ENCODE data around the gene BPIFB1. TPM values are rescaled to one million over a fixed set of nuclear protein-coding genes. Genes with fewer than 3 reads are reported as not detected.

BPIFB1 gene
- total RNA-seq, 4 donors from 2014 or later, result not detected

DNA sequence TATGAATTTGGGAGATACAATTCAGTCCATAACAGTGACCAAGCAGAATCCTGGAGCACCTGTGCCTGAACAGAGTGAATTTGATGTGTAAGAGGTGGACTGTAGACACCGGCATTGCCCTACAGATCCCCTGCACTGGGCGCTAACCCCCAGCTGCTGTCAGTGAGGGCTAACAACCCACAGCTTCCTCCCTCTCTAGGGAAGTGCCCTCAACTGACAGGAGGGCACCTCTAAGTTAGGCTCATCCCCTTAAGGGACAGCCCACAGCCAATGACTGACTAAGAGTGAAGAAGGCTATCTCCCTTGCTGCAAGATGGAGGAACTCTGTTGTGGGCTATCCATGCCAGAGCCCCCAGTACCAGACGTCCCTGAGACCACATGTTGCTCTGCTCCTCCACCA is 15.3 kb upstream of the BPIFB1 start:
- Histone ChIP-seq H3K4me3 (no peak overlapping the region), H3K27me3 (peaks cover 33% of the 10 kb centered on the region), H3K9me3 (no peaks in the 10 kb centered on the region), H3K36me3 (no peaks in the 10 kb centered on the region), H3K4me1 (no peaks in the 10 kb centered on the region), H3K27ac (no peak overlapping the region)
- TF ChIP-seq, protein P1, sequence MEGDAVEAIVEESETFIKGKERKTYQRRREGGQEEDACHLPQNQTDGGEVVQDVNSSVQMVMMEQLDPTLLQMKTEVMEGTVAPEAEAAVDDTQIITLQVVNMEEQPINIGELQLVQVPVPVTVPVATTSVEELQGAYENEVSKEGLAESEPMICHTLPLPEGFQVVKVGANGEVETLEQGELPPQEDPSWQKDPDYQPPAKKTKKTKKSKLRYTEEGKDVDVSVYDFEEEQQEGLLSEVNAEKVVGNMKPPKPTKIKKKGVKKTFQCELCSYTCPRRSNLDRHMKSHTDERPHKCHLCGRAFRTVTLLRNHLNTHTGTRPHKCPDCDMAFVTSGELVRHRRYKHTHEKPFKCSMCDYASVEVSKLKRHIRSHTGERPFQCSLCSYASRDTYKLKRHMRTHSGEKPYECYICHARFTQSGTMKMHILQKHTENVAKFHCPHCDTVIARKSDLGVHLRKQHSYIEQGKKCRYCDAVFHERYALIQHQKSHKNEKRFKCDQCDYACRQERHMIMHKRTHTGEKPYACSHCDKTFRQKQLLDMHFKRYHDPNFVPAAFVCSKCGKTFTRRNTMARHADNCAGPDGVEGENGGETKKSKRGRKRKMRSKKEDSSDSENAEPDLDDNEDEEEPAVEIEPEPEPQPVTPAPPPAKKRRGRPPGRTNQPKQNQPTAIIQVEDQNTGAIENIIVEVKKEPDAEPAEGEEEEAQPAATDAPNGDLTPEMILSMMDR (IDR thresholded peaks at IDR 0.05), result no peak
- 55% methylated on average over 3 of the region's 3 CpGs for WGBS
- DNase-seq (ENCODE audit: low spot score in 2 of 2), result no peak

DNA sequence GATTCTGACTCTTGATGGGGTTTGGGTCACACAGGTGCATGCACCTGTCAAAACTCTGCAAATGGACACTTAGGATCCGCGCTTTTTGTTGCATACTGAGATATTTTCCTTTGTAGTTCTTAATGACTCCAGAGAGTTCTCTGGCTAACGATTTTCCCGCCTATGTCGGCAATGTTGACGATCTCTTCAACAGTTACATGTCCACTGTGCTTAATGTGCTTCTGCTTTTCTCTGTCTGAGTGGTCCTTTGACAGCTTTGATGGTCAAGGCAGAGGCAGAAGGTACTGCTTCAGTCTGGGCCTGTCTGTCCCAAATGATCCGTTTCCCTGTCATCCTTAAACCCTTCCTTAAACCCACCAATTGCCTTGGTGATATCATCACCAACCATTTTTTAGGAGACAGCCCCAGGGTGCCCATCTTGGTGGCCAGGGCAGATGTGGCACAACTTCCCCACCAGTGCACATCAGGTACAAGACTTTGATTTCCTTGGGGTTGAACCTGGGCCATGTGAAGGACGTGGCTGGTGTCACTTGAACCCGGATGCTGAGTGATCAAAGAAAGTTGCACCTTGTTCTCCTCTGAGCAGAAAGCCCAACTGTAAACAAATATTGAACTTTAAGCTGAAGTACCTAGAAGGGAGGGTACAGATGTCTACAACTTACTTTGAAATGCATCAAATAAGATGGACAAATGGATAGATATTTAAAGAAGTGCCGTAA is 10.7 kb upstream of the BPIFB1 start:
- Histone ChIP-seq H3K27me3 (peaks cover 24% of the 10 kb centered on the region), H3K27ac (no peak overlapping the region), H3K4me1 (no peaks in the 10 kb centered on the region), H3K4me3 (no peak overlapping the region), H3K36me3 (no peaks in the 10 kb centered on the region), H3K9me3 (no peaks in the 10 kb centered on the region)
- TF ChIP-seq POLR2AphosphoS5 (IDR thresholded peaks at IDR 0.05) (no peak), EP300 (IDR thresholded peaks at IDR 0.05) (no peak), POLR2A (IDR thresholded peaks at IDR 0.05) (no peak)
- TF ChIP-seq, protein P1 (IDR thresholded peaks at IDR 0.05), result no peak
- WGBS, result 92% methylated on average over 10 of the region's 10 CpGs
- peak in 1 of 2 donors; percentile 5 for DNase-seq (ENCODE audit: low spot score in 2 of 2)

DNA sequence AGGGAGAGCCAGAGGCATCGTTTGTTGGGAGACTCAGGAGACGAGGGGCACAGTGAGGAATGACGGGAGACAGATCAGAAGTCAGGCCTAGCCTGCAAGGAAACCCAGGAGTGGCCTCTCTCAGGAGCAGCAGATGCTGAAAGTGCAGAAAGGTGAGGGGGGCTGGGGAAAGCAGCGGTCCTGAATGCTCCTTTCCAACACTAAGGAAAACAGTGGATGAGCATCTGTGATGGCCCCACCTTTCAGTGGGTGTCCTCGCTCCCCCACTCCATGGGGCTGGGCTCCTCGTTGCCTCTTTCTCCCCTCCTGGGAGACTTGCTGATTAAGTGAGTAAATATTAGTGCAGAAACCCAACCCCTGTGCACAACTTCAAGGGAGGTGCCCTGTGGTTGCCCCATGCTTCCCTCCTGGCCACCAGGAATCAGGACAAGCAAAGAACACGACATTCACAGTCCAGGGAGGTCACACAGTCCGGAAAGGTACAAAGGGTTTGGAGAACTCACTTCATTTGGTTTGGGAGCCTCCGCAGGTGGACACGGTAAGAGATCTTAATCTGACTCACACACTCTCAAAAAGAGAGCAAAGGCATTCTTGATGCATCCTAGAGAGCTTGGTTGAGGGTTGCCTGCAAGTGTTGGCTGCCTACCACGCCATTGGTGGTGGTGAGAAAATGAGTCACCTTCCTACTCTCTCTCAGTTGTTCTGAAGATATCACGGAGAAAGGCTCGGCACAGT is 9.7 kb upstream of the BPIFB1 start:
- TF ChIP-seq EP300 (IDR thresholded peaks at IDR 0.05), result no peak
- TF ChIP-seq POLR2A (IDR thresholded peaks at IDR 0.05), result no peak
- TF ChIP-seq, protein P1 (IDR thresholded peaks at IDR 0.05), result no peak
- TF ChIP-seq POLR2AphosphoS5 (IDR thresholded peaks at IDR 0.05), result no peak
- Histone ChIP-seq H3K9me3 (no peaks in the 10 kb centered on the region), H3K27me3 (peaks cover 22% of the 10 kb centered on the region), H3K27ac (no peak overlapping the region), H3K36me3 (no peaks in the 10 kb centered on the region), H3K4me3 (no peak overlapping the region), H3K4me1 (no peaks in the 10 kb centered on the region)
- WGBS, result 62% methylated on average over 13 of the region's 13 CpGs
- DNase-seq (ENCODE audit: low spot score in 2 of 2), result peak; percentile 13 to 44

DNA sequence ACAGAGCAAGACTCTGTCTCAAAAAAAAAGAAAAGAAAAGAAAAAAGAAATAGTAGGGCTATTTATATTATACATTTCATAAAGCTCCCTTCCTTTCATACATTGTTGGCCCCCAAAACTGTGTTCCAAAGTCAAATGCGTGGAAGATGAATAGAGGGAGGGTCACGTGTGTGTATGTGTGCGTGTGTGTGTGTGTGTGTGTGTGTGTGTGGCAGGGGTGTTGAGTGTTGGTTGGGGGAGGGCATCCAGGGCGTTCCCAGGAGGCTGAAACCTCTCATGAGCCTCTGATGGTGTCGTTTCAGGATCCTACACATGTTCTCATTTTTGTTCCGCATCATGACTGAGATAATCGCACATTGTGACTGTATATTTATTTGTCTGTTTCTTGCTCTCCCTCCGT is 7.8 kb upstream of the BPIFB1 start:
- no peak overlapping the region for H3K27ac ChIP-seq
- no peak overlapping the region for H3K4me3 ChIP-seq
- no peaks in the 10 kb centered on the region for H3K4me1 ChIP-seq
- DNase-seq (ENCODE audit: low spot score in 2 of 2), result peak; percentile 15 to 23
- TF ChIP-seq POLR2AphosphoS5 (IDR thresholded peaks at IDR 0.05) (no peak), POLR2A (IDR thresholded peaks at IDR 0.05) (no peak), EP300 (IDR thresholded peaks at IDR 0.05) (no peak)
- TF ChIP-seq, protein P1 (IDR thresholded peaks at IDR 0.05), result no peak
- H3K36me3 ChIP-seq, result no peaks in the 10 kb centered on the region
- no peaks in the 10 kb centered on the region for H3K9me3 ChIP-seq
- H3K27me3 ChIP-seq, result peaks cover 22% of the 10 kb centered on the region
- 64% methylated on average over 8 of the region's 8 CpGs for WGBS

DNA sequence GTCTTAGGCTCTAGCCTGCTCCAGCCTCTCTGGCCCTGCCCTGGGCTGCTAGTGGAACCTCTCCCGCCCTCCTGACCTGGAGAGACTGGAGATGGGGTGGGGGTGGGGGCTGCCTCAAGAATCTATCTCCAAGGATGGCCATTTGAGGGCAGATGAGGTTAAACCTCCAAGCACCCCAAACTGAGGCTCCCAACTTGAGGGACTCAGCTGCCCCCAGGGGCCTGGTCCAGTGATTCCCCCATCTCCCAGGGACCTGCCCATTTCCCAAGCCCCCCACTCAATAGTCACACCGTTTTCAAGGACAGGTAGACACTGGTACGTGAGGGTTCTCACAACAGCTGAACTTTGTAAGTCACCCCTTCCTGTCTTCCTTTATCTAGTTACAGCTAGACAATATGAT is 7.1 kb upstream of the BPIFB1 start:
- peaks cover 28% of the 10 kb centered on the region for H3K27me3 ChIP-seq
- H3K4me3 ChIP-seq, result no peak overlapping the region
- no peaks in the 10 kb centered on the region for H3K4me1 ChIP-seq
- H3K36me3 ChIP-seq, result no peaks in the 10 kb centered on the region
- no peak overlapping the region for H3K27ac ChIP-seq
- H3K9me3 ChIP-seq, result no peaks in the 10 kb centered on the region
- peak in 1 of 2 donors; percentile 50 for DNase-seq (ENCODE audit: low spot score in 2 of 2)
- WGBS, result 69% methylated on average over 3 of the region's 3 CpGs
- TF ChIP-seq EP300 (IDR thresholded peaks at IDR 0.05) (no peak), POLR2A (IDR thresholded peaks at IDR 0.05) (no peak), POLR2AphosphoS5 (IDR thresholded peaks at IDR 0.05) (no peak)
- TF ChIP-seq, protein P1 (IDR thresholded peaks at IDR 0.05), result no peak

All from suprapubic skin (tissue), 4 donors.